ENCODE measurements around the gene HHLA2.
A peak's percentile ranks its signal among the peaks of the same experiment; 100 is the strongest.

HHLA2 gene

DNA sequence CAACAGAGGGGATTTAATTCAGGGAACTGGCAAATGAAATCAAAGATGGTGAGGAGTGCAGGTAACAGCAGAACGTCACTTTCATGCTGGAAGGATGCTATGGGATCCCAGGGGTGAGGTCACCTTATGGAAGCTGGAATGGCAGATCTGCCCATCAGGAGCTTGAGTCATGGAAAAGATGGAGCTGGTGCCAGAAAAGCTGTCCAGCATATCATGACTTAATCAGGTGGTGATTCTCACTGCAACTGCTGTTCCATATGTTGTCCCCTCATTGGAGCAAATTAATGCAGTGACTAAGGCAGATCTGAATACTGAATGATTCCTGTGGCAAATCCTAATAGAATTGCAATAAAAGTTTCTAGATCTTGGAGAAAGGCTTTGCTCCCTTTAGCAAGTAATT, 38.4 kb downstream of the HHLA2 start:
- TF ChIP-seq, protein P1, sequence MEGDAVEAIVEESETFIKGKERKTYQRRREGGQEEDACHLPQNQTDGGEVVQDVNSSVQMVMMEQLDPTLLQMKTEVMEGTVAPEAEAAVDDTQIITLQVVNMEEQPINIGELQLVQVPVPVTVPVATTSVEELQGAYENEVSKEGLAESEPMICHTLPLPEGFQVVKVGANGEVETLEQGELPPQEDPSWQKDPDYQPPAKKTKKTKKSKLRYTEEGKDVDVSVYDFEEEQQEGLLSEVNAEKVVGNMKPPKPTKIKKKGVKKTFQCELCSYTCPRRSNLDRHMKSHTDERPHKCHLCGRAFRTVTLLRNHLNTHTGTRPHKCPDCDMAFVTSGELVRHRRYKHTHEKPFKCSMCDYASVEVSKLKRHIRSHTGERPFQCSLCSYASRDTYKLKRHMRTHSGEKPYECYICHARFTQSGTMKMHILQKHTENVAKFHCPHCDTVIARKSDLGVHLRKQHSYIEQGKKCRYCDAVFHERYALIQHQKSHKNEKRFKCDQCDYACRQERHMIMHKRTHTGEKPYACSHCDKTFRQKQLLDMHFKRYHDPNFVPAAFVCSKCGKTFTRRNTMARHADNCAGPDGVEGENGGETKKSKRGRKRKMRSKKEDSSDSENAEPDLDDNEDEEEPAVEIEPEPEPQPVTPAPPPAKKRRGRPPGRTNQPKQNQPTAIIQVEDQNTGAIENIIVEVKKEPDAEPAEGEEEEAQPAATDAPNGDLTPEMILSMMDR (conservative IDR thresholded peaks at IDR 0.05; ENCODE audit: control insufficient read depth, insufficient read depth, low read depth, low read length): no peak
- peak; percentile 61 for DNase-seq (ENCODE audit: low read depth)
- no peak overlapping the region for H3K4me3 ChIP-seq (ENCODE audit: control insufficient read depth, low read depth, low read length)

DNA sequence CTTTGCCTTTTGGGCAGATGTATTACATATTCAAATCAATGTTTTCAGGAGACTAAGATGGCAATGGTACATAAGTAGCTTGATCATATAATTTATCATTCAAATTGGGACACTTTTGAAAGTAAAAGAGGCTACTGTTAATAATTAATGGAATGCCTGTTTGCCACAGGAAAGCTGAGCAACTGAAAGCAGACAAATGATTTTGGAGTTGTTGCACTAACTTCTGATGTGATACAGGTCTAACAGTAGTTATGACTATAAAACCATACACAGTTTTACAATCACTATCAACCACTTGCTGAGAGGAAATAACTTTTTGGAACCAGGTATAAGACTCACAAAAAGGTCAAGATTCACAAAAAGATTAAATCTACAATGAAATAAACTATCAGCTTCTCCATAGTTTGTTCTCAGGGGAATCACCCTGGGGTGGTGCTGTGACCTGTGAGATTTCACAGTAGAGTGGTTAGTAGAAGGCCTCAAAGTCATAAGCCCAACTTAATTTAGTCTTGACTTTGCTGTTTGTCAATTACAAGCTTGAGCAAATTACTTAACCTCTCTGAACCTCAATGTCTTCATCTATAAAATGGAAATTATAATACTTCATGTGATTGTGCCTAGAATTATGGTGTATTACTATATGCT, 42.7 kb downstream of the HHLA2 start:
- TF ChIP-seq, protein P1 (conservative IDR thresholded peaks at IDR 0.05; ENCODE audit: control insufficient read depth, insufficient read depth, low read depth, low read length): no peak
- no peak for DNase-seq (ENCODE audit: low read depth)
- no peak overlapping the region for H3K4me3 ChIP-seq (ENCODE audit: control insufficient read depth, low read depth, low read length)

DNA sequence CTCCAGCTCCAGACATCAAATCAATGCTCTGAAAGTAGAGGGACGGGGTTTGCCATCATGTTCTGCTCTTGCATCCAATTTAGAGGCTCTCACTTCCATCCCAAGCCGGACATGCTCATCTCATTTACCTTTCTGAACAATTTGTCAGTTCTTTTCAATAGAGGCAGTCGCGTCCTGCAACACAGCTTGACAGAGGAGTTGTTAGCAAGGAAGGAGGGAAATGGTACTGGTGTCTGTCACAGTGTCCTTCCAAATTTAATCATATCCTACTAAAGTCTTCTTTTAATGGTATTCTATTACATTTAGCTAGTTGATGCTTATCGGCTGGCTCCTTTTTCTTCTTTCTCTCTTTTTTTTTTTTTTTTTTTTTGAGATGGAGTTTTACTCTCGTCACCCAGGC, 45.6 kb downstream of the HHLA2 start:
- DNase-seq (ENCODE audit: low read depth): no peak
- TF ChIP-seq, protein P1 (conservative IDR thresholded peaks at IDR 0.05; ENCODE audit: control insufficient read depth, insufficient read depth, low read depth, low read length): no peak
- no peak overlapping the region for H3K4me3 ChIP-seq (ENCODE audit: control insufficient read depth, low read depth, low read length)

DNA sequence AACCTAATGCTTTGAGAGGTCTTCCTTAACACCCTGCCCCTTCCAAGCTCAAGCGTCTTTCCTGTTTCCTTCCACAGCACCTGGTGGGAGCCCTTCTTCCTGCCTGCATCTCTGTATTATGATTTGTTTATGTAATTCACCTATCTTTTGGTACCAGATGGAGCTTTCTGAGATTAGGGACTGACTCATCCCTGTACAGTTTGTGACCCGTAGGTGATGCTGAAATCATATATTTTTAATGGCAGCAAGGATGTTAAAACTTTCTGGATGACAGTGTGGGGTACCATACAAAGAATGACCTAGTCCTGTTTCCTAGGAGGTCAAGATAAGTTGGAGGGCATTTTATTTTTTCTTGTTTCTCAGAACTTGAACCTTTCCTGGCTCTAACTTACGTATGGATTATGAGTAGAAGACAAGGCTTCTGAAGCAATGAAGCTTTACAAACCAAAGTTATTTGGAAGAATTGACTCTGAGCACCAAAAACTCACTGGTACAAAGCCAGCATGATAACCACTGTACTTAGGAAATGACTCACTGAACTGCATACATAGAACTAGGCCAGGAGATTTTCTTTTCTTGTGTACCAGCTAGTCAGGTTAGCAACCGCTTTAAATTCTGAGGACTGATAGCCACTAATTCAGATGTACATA, 46.6 kb downstream of the HHLA2 start:
- DNase-seq (ENCODE audit: low read depth): peak; percentile 40
- H3K4me3 ChIP-seq (ENCODE audit: control insufficient read depth, low read depth, low read length): no peak overlapping the region
- TF ChIP-seq, protein P1 (conservative IDR thresholded peaks at IDR 0.05; ENCODE audit: control insufficient read depth, insufficient read depth, low read depth, low read length): no peak

DNA sequence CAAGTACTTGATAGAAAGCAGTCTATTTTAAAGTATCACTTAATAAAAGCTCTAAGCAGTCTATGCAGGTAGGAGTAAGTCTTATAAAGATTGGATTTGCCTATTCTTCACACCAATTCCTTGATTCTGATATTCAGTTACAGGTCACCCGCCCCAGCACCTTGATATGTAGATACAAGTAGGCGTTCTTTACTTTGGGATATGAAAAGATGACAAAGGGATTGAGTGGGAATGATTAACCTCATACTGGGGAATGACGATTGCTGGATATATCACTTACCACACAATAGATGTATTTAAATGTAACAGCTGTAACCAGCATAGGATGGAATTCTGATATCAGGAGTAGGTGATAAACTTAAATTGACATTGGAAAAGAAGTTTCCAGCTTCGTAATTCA, 47.1 kb downstream of the HHLA2 start:
- no peak for DNase-seq (ENCODE audit: low read depth)
- TF ChIP-seq, protein P1 (conservative IDR thresholded peaks at IDR 0.05; ENCODE audit: control insufficient read depth, insufficient read depth, low read depth, low read length): no peak
- H3K4me3 ChIP-seq (ENCODE audit: control insufficient read depth, low read depth, low read length): no peak overlapping the region

DNA sequence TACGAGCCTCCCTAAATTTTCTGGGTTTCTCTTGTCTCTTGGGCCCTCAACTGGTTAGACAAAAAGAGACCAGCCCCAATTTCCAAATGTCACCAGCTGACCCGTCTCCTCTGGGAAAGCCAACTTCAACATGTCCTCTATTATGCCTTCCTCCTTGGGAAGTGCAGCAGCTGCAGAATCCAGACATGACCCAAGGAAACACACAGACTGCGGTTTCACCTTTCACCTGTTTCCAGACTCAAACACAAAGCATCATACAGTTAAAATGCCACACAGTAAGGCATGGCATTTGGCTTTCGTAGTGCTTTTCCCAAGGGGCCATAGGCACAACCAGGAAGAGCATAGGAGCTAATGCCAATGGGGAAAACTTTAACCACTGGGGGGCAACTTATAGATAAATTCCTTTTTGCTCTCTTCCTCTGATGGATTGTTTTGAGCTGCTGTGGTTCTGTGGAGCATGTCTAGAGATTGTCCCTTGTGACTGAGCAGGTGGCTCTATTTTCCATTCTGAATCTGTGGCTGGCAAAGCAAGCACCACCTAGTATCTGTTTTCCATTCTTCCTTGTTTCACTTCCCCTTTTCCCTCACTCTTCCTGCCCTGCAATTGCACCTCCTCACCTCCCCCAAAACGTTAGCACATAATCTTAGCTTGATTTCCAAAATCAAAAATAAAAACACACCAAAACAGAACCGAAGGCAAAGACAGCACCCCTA, 49.3 kb downstream of the HHLA2 start:
- TF ChIP-seq, protein P1 (conservative IDR thresholded peaks at IDR 0.05; ENCODE audit: control insufficient read depth, insufficient read depth, low read depth, low read length): no peak
- no peak overlapping the region for H3K4me3 ChIP-seq (ENCODE audit: control insufficient read depth, low read depth, low read length)
- DNase-seq (ENCODE audit: low read depth): peak; percentile 4

All from fibroblast of mammary gland (primary cell).